ENCODE data around the gene TMEM213.

Gene TMEM213

DNA sequence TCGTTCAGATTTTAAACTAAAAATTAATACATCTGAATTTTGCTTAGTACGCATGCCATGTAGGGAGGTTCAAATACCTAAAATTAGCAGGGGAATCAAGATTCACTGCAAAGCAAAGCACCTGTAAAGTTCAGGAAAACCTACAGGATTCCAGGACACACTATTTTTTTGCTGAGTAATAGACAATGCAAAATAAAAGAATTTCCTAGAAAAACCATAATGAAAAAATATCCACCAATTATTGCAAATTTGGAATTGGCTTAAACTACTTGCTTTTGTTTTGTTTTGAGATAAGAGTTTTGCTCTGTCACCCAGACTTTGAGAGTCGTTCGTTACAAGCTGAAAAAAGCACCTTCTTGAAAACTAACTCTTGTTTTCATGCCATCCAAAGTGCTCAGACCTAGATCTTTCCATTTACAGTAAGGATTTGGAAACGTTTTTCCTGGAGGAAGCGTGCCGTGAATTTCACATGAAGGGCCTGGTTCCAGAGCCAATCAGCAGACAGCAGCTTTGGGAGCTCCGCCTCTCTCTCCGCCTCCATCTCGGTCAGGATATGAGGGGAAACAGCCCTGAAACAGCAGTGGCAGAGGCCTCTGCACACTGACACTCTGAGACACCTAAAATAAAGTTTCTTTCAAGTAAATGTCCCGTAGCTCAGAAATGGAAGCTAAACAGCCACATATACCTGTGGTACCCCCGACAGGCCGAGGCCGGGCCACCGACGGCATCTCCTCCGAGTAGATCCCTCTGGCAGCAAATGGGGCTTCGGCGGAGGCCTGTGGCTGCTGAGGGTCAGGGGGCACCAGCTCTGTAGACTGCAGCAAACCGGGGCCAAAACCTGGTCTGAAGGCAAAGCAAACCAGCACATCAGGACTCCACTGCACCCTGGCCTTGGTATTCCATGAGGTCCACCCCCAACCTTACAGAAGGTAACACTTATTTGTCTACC is 46.1 kb downstream of the TMEM213 start:
- no peak for DNase-seq

DNA sequence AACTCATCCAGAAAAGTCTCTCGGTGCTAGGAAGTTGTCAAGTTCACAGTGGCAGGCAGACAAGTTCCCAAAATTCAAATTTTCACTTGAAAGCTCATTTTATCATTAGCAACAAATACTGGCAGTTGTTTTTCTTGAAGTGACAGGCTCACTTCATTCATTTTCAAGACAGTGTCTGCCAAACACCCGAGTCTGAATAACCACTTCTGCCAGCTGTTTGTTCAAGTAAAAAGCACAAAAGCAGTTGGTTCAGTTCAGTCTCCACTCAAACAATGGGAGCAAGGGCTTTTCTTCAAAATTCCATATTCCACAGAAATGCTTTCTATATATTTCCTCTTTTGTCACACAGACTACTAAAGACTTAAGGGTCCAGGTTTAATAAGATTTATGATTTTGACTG is 47.9 kb downstream of the TMEM213 start:
- no peak for DNase-seq

DNA sequence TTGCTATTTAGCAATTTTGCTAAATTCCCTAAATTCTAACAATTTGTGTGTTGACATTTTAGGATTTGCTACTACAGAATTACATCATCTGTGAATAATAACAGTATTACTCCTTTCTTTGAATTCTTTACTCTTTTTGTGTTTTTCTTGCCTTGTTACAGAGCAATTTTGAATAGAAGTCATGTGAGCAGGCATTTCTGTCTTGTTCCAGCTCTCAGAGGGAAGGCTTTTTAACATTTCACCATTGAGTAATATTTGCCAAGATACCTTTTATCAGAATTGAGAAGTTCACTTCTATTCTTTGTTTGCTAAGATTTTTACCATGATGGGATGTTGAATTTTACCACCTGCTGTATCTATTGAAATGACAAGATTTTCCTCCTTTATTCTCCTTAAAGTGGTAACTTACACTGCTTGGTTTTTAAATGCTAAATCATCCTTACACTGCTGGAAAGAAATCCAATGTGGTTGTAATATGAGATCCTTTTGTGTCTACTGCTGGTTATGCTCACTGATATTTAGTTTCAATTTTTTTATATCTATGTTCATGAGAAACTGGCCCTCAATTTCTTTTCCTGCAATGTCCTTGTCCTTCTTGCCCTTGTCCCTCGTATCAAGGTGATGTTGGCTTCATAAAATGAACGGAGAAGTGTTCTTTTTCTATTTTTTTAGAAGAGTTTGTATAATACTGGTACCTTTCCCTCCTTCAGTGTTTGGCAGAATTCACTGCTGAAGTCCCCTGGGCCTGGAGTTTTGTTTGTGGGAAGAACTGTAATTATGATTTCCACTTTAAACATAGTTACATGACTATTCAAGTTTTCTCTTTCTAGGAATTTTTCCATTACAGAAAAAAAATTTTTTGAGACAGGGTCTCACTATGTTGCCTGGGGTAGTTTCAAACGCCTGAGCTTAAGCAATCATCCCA is 50.5 kb downstream of the TMEM213 start:
- DNase-seq, result no peak

DNA sequence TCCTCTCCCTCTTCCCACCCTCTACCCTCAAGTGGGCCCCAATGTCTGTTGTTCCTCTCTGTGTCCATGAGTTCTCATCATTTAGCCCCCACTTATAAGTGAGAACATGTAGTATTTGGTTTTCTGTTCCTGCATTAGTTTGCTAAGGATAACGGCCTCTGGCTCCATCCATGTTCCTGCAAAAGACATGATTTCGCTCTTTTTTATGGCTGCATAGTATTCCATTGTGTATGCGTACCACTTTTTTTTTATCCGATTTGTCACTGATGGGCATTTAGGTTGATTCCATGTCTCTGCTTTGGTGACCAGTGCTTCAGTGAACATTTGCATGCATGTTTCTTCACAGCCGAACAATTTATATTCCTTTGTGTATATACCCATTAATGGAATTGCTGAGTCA is 51.9 kb downstream of the TMEM213 start:
- DNase-seq, result no peak

DNA sequence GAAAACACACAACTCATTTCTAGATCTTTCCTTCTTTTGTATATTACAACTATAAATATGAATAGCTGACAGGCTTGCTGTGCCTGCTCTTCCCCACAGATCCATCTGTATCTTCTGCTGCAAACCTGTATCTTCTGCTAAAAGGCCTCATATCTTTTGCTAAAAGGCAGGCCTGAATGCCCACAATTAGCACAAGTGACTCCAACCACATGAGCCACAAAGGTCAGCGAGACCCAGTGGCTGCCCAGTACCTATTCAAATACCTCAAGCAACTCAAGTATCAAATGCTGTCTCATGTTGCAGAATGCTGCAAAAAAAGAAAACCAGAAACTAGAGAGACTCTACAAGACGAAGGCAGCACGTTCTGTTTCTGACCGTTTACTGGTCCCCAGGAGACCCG is 54.7 kb downstream of the TMEM213 start:
- DNase-seq, result no peak

DNA sequence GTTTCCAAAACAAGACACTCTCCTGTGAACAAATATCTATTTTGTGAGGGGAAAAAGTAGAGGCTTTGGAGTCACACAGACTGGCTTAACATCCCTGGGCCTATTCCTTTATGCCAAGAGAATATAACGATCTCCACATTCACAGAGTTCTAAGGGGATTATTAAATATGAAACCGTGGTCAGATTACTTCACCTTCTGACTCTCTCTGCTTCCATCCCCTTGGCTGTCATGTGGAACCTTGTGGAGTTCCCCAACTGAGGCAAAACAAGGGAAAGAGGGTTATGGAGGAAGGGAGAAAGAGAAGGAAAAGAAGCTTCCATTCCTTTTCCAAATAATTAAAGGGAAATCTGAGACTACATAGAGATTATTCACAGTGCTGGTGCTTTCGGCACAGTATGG is 55.7 kb downstream of the TMEM213 start:
- no peak for DNase-seq

DNA sequence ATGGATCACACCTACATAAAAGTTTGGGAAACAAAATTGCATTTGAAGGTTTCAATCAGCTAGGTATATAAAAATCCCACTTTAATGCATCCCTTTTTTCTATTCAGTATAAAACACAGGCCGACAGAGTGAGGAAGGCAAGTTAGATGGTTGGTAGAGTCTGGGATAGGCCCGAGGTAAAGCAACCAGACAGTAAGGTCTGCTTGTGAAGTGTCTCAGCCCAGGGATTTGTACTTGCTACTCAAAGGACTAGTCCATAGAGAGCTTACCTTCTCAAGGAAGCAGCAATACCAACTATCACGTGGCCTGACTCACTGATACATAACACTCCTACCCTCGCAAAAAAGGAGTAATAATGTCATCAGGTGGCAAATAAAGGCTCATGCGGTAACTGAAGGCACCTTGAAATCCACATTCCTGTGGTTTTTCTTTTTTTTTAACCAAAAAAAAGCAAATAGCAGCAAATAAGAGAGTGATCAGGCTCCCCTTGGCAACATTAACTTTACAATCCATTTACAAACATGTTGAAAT is 56.4 kb downstream of the TMEM213 start:
- DNase-seq, result no peak

DNA sequence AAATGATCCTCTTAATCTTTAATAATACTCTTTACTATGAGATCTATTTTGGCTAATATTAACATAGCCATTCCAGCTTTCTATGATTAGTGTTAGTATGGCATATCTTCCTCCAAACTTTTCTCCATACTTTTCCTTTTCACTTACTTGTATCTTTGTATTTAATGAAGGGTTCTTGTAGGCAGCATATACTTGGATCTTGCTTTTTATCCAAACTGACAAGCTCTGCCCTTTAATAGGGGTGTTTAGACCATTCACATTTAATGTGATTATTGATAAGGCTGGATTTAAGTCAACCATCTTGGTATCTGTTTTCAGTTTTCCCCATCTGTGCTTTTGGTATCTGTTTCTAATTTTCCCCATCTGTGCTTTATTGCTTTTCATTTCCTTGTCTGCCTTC is 59.9 kb downstream of the TMEM213 start:
- no peak for DNase-seq

DNA sequence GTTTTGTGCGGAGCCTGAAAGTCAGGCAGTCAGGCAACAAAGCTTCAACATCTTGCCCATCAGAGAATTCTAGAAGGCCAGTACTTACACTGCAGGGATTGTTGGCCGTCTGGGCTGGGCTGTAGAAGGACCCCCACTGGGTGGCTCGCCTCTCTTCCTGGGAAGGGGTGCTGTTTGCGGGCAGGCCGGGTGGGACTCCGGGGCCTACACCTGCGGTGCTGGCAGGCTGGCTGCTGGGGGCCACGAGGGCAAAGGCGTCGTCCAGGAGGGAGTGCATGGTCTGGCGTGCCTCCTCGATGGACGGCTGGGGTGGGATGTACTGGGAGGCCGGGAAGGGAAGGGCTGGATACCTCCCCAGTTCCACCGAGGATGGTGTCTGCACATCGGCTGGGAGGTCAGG is 63.3 kb downstream of the TMEM213 start:
- no peak for DNase-seq

DNA sequence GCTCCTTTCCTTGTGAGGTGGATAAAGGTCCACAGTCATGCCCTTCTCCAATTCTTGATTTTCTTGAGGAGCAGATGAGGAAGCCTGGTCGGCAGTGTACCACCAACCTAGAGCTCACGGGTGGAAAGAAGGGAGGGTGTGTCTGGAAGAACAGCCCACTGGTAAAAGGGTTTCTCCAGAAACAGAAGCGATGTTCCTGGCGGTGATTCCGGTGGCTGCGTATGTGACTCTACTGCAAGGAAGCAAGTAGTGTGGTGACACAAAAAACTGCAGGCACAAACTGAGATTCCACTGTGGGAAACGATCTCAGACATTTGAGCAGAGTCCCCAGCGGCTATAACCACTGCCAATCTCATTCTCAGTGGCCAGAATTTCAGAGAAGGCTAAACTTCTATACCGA is 66.1 kb downstream of the TMEM213 start:
- no peak for DNase-seq

DNA sequence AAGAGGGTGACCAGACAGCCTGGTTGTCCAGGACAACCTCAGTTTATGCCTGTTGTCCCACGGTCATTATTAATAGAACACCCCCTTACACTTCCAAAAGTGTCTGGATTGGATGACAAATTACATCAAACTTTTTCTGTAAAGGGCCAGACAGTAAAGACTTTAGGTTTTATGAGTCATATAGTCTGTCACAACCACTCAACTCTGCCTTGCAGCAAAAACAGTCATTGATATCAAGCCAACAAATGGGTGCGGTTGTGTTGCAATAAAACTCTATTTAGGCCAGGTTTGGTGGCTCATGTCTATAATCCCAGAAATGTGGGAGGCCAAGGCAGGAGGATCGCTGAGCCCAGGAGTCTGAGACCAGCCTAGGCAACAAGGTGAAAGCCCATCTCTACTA is 66.9 kb downstream of the TMEM213 start:
- DNase-seq, result no peak

DNA sequence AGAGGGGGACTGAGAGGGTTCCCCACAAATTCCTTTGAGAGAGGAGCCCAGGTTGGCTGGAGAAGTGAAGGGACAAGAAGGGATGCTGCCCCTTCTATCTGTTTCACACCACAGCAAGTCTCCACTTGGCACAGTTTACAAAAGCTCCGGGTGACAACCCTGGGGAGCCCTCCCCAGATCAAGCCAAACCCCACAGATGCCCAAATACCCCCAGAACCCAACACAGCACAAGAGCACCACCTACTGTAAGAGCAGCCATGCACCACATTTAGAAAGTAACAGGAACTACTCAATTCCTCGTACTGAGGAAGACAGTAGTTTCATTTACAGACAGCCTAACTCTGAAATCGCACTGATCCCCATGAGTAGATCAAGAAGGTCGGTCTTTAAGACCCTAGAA is 68.0 kb downstream of the TMEM213 start:
- no peak for DNase-seq

DNA sequence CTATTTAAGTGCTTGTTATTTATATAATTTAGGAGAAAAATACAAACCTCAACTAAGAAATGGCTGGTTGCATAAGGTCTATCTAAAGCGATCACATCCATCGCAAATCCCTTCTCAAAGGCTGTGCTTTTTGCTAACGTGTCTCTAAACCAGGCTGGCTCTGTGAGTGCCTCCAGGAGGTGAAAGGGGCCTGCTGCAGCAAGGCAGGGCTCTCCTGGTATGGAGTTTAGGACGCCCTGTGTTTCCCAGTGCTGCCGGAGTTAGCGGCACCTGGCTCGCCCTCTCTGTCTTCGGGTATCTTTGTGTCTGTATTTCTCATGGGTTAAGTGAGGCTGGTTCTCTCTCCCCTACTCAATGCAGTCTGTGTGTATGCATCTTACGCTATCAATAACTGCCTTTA is 68.6 kb downstream of the TMEM213 start:
- no peak for DNase-seq

DNA sequence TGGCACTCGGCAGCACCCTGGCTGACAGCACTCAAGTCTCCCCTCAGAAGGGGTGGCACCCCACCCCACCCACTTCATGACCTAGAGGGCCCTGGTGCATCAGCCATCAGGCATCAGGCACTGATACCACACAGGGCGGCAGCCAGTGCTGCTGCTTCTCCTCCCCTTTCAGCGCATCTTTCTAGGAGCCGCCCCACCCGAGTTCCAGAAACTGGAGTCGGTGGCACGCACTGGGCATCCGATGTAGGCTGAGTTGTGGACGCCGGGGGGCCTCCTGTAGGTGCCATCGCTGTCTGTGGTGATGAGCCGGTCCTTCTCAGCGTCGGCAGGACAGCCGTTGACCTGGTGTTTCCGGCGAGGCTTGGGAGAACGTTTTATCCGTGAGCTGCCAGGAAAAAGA is 70.0 kb downstream of the TMEM213 start:
- no peak for DNase-seq

DNA sequence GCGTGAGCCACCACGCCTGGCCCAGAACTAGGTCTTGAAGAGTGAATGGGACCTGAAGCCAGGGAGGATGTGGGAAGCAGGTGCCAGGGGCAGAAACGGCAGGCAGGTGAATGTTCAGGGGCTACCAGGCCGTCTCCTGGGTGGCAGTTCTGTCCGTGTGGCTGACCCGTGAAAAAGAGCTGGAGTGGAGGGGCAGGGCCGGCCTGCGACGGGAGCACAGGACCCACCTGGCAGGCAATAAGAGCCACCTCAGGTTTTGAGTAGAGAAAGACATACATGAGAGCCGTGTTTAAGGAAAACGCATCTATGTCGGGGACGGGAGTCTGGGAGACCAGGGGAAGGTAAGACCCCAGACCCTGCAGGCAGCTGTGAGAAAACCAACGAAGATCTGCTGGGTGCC is 70.9 kb downstream of the TMEM213 start:
- no peak for DNase-seq

DNA sequence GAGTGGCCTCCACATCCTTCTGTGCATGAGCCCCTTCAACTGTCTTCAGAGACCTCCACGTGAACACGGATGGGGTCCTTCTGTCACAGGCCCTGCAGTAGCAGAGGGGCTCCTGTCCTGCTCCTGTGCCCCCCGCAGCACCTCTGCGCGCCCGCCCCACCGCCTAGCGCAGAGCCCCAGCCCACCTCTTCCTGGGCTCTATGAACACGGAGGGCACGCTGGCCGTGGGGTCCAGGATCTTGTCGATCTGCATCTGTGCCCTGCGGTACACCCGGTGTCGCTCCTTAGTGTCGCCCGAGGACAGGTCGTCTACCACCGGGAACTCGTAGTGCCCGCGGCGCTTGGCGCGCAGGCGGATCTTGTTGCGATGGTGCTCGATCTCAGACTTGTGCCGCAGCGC is 71.6 kb downstream of the TMEM213 start:
- no peak for DNase-seq

DNA sequence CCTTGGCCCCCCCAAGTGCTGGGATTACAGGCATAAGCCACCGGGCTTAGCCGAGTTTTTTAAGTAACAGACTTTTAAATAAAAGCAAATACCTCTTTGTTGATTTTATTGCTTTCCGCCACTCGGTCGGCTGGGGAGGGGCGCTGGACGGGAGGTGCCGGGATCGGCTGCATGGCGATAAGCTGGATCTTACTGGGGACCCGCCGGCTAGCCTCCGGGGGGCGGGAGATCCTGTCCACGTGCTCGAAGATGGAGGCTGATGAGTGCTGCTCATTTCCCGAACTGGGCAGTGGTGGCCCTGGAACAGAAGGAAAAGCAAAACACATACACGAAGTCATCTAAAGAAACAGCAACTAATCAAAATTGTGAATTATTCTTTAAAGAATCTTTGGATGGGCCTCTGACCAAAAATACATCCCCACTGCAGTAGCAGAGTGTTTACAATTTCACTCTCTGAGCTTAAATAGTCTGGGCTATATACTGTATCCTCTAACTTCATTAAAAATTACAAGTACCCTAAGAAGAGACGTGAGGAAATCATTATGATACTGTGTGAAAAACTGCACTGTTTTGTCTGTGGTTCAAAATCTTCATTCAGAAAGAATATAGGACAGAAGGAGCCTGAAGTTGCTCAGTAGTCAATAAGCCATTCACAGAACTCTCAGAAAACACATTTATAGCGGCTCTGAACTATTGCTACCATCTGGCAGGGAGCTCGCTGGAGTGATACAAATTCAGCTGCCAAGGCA is 73.4 kb downstream of the TMEM213 start:
- DNase-seq, result no peak

DNA sequence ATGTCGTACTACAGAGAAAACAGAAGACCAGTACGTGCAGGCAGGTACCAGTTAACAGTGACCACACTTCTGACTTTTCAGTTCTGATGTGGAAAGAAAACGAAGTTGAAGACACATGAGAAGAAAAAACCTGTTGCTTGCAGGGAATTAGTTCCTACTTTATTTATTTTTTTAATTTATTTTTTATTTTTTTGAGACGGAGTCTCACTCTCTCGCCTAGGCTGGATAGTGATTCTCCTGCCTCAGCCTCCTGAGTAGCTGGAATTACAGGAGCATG is 74.0 kb downstream of the TMEM213 start:
- DNase-seq, result no peak

DNA sequence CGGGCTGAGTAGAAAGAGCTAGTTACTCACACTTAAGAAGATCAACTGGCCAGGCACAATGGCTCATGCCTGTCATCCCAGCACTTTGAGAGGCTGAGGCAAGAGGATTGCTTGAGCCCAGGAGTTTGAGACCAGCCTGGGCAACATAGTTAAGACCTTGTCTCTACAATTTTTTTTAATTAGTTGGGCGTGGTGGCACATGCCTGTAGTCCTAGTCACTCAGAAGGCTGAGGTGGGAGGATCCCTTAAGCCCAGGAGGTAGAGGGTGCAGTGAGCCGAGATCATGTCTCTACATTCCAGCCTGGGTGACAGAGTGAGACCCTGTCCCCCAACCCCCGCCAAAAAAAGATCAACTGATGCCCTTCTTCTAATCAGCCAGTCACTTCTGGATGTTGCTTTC is 74.8 kb downstream of the TMEM213 start:
- no peak for DNase-seq

DNA sequence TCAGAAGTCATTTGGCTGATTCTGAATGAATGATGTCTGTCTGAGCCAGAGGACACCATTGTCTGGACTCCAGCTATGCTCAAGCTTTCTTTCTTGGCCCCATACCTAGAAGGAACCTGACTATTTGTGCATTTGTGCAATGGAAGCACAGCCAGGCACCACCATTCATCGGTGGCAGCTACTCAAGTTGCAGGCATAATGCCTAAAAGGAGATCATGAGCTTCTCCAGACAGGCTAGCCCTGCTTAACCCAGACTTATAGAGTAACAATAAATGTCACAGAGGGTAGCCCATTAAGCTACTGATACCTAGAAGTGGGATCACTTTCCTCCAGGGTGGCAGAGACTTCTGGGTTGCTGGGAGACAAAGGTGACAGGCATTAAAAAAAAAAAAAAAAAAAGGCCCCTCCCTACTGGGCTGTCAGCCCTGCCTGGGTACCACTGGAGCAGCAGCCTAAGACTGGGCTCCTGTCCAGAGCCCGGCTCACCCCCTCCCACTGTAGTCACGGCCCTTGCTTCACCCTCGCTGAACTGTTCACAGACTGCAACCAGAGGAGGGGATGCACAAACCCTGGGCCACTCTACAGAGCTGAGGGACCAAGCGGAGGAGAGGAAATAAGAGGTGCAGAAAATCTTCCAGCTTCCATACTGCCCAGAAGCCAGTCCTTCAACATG is 75.6 kb downstream of the TMEM213 start:
- no peak for DNase-seq

DNA sequence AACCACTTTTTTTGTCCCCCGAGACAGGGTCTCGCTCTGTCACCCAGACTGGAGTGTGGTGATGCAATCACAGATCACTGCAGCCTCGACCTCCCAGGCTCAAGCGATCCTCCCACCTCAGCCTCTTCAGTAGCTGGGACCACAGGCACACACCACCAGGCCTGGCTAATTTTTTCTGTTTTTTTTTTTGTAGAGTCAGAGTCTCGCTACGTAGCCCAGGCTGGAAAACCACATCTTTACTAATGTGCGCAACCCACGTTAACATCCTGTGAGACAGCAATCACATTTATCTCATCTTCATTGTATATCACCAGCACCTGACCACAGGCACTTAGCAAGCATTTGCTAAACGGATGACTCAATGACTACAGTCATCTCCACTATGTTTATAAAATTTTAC is 78.0 kb downstream of the TMEM213 start:
- DNase-seq, result no peak

DNA sequence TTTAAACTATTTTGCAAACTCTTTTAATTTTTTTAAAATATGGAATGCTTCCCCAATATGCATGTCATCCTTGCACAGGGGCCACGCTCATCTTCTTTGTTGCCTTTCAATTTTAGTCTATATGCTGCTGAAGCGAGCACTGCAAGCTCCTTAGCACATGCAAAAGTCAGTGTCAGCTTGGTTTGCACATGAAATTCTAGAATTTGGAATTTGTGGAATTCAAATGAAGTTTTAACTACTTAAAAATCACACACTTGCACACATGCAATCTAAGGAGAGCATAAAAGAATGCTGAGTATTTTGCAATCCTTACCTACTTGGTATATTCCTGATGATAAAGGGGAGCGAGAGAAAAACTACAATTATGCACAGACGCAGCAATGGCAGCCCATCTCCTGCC is 78.5 kb downstream of the TMEM213 start:
- DNase-seq, result no peak

DNA sequence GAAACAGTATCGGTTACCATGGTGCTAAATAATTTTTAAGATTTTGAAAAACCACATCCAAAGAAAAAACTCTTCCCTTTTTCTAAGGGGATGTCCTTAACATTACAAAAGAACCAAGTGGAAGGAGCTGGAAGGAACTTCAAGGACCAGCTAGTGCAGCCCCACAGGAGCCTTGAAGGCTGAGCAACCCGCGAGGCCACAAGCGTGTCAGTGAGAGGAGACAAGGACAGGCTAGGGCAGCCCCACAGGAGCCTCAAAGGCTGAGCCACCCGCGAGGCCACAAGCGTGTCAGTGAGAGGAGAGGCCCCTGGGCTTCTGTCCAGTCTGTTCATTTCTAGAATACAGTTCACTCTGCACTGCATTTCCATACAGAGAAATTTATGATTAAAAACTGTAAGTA is 80.3 kb downstream of the TMEM213 start:
- DNase-seq, result no peak

Measured in midbrain (tissue), 1 donor.